A549 treated with dexamethasone at 1 μM for 4 hours (cell line): ENCODE data around the gene CALML6. TPM values are rescaled to one million over a fixed set of nuclear protein-coding genes. Genes with fewer than 3 reads are reported as not detected.

ENCODE experiments used
- total RNA-seq: library from RNA; stranded (reverse); fragments of 200-300 nt; extraction: Qiagen RNA extraction; gene quantifications from 5 replicates; pipeline ENCODE4 v1.2.3, GENCODE V29; 2022

The CALML6 gene, protein sequence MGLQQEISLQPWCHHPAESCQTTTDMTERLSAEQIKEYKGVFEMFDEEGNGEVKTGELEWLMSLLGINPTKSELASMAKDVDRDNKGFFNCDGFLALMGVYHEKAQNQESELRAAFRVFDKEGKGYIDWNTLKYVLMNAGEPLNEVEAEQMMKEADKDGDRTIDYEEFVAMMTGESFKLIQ
- total RNA-seq = 0.08 to 0.33 TPM (median 0.24 TPM) in 5 replicates

DNA sequence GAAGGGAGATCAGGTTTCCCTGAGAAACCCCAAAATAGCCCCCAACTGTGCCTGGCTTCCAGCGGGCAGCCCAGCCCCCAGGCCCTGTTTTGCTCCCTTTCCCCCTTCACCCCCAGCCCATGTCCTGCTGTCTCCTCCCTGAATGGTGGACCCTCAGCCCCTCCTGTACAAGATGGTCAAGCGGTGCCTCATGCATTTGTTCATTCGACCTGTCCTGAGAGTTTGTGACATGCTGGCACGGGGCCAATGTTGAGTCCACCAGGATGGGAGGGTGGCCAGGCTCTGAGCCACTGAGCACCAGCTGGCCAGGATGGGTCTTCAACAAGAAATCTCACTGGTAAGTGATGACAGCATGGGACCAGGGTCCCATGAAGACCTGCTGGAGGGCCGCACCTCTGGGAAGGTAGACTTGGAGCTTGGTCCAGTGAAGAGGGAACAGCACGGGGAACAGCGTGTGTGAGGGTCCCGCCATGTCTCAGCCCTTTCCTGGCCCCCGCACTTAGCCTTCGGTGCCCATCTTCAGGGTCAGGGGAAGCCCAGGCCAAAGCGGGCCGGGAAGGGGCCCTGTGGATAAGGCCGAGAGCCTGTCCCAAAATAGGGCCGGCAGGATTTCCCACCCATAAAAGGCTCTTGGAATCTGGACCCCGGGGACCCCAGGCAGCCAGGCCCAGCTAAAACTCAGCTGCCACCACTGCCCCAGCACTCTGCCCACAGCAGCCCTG, at the start of gene CALML6:
TSS of gene CALML6 (plus strand) at position 290 of the 722 bp plus-strand sequence. CDS start at position 311, 21 bp downstream.

DNA sequence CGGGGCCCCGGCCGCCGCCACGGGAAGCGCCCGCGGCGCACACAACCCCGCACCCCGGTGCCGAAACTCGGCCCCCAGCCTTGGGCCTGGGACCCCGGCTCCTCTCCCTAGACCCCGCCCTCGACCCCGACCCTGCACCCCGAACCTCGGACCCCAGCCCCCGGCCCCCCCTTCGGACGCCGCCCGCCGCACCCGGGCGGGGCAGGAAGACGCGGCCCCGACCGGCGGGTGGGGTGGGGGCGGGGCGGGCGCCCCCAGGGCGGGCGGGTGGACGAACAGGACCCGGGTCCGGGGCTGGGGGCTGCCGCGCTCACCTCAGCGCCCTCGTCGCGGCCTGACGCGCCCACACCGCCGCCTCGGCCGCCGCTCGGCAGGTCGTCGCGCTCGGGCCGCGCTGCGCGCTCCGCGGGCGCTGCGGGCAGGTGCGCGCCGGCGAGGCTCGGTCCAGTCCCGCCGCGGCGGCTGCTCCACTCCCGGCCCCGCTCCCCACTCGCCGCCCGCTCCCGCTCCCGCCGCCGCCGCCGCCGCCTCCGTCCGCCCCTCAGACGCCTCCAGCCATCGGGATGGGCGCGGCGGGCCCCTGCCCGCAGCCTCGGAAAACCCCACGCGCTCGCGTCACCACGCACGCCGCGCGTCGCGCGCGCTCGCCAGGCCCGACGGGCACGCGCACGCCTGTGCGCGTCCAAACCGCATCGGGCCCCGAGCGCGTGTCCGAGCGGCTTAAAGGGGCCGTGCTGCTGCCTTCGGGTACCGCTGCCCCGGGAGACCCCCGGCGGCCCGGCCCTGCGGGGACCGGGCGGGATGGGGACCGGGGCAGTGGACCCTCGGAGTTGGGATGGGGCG, 24.3 kb upstream of the CALML6 start, which contains the start of gene GNB1:
TSS of gene GNB1 (minus strand) at position 582 of the 843 bp plus-strand sequence. CDS start 65,634 bp downstream, outside the sequence.

DNA sequence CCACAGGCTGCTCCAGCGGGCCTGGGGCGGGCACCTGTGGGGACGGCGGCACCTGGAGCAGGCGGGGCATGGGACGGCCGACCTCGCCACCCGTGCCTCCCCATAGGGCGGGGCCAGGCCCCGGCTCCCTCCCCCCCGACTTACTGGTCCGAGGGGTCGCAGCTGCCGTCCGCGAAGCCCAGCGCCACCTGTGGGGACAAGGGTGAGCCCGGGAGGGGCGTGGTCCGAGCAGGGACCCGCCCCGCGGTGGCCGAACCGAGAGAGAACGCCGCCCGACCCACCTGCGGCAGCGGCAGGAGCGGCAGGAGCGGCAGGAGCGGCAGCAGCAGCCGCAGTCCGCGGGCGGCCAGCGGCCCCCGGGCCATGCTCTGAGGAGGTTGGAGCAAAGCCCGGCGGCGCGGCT, 3.8 kb downstream of the CALML6 start, which contains the start of gene TMEM52:
TSS of gene TMEM52 (minus strand) at position 379 of the 403 bp plus-strand sequence. CDS start at position 365, 14 bp downstream.

Other genes starting within 250 kb of the CALML6 start
- gene SLC35E2B, start 222.5 kb upstream of the CALML6 start, total RNA-seq = 8.4 to 13.9 TPM (median 13.2 TPM) in 5 replicates
- 15.4 to 25.1 TPM (median 21.7 TPM) in 5 replicates for gene CDK11A, start 190.9 kb upstream of the CALML6 start, total RNA-seq
- gene NADK, start 136.8 kb upstream of the CALML6 start, total RNA-seq = 27.1 to 39.9 TPM (median 37.2 TPM) in 5 replicates
- gene GNB1, start 24.2 kb upstream of the CALML6 start, total RNA-seq = 202 to 248 TPM (median 232 TPM) in 5 replicates
- gene TMEM52, start 4.0 kb downstream of the CALML6 start, total RNA-seq = 0.63 to 1.1 TPM (median 0.86 TPM) in 5 replicates
- 0.02 to 0.08 TPM in 2 of 5 replicates, not detected in the others for gene CFAP74, start 88.5 kb downstream of the CALML6 start, total RNA-seq
- gene GABRD, start 104.1 kb downstream of the CALML6 start, total RNA-seq = 0.39 to 0.74 TPM (median 0.44 TPM) in 5 replicates
- gene PRKCZ, start 135.2 kb downstream of the CALML6 start, total RNA-seq = 7.7 to 11.8 TPM (median 10.1 TPM) in 5 replicates